ENCODE results near the gene NCKAP5L.

The NCKAP5L gene, protein sequence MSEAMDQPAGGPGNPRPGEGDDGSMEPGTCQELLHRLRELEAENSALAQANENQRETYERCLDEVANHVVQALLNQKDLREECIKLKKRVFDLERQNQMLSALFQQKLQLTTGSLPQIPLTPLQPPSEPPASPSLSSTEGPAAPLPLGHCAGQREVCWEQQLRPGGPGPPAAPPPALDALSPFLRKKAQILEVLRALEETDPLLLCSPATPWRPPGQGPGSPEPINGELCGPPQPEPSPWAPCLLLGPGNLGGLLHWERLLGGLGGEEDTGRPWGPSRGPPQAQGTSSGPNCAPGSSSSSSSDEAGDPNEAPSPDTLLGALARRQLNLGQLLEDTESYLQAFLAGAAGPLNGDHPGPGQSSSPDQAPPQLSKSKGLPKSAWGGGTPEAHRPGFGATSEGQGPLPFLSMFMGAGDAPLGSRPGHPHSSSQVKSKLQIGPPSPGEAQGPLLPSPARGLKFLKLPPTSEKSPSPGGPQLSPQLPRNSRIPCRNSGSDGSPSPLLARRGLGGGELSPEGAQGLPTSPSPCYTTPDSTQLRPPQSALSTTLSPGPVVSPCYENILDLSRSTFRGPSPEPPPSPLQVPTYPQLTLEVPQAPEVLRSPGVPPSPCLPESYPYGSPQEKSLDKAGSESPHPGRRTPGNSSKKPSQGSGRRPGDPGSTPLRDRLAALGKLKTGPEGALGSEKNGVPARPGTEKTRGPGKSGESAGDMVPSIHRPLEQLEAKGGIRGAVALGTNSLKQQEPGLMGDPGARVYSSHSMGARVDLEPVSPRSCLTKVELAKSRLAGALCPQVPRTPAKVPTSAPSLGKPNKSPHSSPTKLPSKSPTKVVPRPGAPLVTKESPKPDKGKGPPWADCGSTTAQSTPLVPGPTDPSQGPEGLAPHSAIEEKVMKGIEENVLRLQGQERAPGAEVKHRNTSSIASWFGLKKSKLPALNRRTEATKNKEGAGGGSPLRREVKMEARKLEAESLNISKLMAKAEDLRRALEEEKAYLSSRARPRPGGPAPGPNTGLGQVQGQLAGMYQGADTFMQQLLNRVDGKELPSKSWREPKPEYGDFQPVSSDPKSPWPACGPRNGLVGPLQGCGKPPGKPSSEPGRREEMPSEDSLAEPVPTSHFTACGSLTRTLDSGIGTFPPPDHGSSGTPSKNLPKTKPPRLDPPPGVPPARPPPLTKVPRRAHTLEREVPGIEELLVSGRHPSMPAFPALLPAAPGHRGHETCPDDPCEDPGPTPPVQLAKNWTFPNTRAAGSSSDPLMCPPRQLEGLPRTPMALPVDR (N-terminal part only)

DNA sequence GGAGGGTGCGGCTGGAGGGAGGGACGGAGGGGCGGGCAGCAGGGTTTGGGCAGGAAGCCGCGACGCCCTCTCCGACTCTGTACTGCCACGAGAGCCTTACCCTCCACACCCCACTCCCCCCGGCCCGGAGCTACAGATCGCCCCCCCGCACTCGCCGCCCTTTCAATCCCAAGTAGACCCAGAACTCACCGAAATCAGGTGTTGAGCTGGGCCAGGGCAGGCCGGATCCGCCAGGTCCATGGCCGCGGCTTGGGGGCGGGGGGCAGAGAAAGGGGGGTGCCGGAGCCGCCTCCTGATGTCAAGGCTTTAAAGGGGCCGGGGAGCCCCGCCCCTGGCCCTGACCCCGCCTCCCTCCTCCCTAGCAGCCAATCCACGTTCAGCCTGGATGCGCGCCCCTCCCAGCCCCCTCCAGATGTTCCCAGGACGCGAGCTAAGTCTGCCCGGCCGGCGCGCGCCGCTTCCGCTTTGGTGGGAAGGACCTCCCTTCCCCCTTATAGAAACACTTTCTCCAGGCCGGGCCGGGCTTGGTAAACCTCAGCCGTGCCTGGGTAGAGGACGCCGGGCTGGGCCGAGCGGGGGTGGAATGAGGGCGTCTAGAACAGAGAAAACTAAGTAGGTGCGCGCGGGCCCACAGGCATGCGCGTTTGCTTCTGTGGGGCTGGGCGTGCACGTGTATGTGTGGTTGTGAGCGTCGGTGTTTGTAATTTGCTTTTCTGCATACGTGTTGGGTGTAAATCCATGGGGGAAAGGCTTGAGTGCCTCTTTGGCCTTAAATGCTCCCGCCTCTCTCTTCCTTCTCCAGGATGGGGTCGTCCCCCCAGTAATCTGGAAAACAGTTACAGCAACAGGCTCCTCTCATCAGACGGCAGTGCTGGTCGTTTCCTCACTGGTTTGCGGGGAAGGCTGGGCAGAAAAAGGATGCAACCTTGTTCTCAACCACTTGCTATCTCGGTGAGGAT is at the start of gene NCKAP5L:
NCKAP5L (minus strand) TSS at position 281 of the 959 bp plus-strand sequence. CDS start 24,369 bp downstream, outside the sequence.
- Histone ChIP-seq H3K36me3 (ENCODE audit: low read depth) (no peaks in the 10 kb centered on the region), H3K27me3 (ENCODE audit: insufficient read depth, poor library complexity, severe bottlenecking) (no peaks in the 10 kb centered on the region), H3K4me1 (ENCODE audit: insufficient read depth, poor library complexity, severe bottlenecking) (peaks cover 23% of the 10 kb centered on the region), H3K9me3 (ENCODE audit: severe bottlenecking) (no peaks in the 10 kb centered on the region), H3K27ac (ENCODE audit: poor library complexity, severe bottlenecking) (peak within 1 kb of the TSS; percentile 65), H3K4me3 (ENCODE audit: severe bottlenecking) (peak within 1 kb of the TSS; percentile 48)
- DNase-seq (ENCODE audit: low spot score) = peak; percentile 94
- TF ChIP-seq, protein P1, sequence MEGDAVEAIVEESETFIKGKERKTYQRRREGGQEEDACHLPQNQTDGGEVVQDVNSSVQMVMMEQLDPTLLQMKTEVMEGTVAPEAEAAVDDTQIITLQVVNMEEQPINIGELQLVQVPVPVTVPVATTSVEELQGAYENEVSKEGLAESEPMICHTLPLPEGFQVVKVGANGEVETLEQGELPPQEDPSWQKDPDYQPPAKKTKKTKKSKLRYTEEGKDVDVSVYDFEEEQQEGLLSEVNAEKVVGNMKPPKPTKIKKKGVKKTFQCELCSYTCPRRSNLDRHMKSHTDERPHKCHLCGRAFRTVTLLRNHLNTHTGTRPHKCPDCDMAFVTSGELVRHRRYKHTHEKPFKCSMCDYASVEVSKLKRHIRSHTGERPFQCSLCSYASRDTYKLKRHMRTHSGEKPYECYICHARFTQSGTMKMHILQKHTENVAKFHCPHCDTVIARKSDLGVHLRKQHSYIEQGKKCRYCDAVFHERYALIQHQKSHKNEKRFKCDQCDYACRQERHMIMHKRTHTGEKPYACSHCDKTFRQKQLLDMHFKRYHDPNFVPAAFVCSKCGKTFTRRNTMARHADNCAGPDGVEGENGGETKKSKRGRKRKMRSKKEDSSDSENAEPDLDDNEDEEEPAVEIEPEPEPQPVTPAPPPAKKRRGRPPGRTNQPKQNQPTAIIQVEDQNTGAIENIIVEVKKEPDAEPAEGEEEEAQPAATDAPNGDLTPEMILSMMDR (IDR thresholded peaks at IDR 0.05; ENCODE audit: poor library complexity, severe bottlenecking) = no peak
- ATAC-seq (ENCODE audit: low read depth) = peak; percentile 85

DNA sequence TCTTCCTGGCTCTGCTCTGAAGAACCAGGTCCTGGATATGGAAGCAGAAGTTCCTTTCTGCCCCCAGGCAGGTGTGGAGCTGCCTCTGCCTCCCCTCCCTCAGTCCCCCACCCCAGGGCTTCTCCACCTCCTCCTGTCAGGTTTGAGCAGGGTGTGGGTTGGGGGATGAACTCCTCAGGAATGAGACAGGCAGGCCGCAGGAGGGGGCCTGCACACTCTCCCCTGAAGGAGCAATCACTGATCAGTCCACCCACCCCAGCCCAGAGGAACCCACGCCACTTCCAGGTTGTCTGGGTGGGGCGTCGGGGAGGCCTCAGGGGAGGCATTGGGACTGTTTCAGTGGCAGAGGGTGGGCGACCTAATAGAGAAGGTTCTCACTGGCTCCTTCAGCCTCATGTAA is 48.9 kb upstream of the NCKAP5L start:
- no peak for ATAC-seq (ENCODE audit: low read depth)
- TF ChIP-seq, protein P1 (IDR thresholded peaks at IDR 0.05; ENCODE audit: poor library complexity, severe bottlenecking) = no peak

DNA sequence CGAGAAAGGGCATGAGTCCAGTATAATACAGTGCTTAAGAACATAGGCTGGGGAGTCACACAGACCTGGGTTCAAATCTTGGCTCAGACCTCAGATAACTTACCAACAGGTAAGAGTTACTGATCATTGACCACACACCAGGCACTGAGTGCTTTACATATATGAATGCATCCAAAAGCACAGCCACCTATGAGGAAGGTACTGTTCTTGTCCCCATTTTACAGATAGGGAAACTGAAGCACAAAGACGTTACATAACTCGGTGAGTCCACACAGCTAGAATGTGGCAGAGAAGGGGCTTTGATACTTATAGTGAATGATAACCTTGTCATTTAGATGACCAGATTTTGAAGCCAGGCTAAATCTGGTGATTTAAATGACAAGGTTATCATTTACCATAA is 47.9 kb upstream of the NCKAP5L start:
- no peak for ATAC-seq (ENCODE audit: low read depth)
- H3K4me1 ChIP-seq (ENCODE audit: insufficient read depth, poor library complexity, severe bottlenecking) = no peaks in the 10 kb centered on the region
- no peak overlapping the region for H3K4me3 ChIP-seq (ENCODE audit: severe bottlenecking)
- no peaks in the 10 kb centered on the region for H3K36me3 ChIP-seq (ENCODE audit: low read depth)
- H3K27ac ChIP-seq (ENCODE audit: poor library complexity, severe bottlenecking) = no peak overlapping the region
- TF ChIP-seq, protein P1 (IDR thresholded peaks at IDR 0.05; ENCODE audit: poor library complexity, severe bottlenecking) = no peak
- no peak for DNase-seq (ENCODE audit: low spot score)
- no peaks in the 10 kb centered on the region for H3K27me3 ChIP-seq (ENCODE audit: insufficient read depth, poor library complexity, severe bottlenecking)
- no peaks in the 10 kb centered on the region for H3K9me3 ChIP-seq (ENCODE audit: severe bottlenecking)

More for the DNA sequence above, 48.9 kb upstream of the NCKAP5L start:
- no peak for DNase-seq (ENCODE audit: low spot score)
- no peak overlapping the region for H3K27ac ChIP-seq (ENCODE audit: poor library complexity, severe bottlenecking)
- no peaks in the 10 kb centered on the region for H3K4me1 ChIP-seq (ENCODE audit: insufficient read depth, poor library complexity, severe bottlenecking)
- H3K36me3 ChIP-seq (ENCODE audit: low read depth) = no peaks in the 10 kb centered on the region
- no peaks in the 10 kb centered on the region for H3K27me3 ChIP-seq (ENCODE audit: insufficient read depth, poor library complexity, severe bottlenecking)
- H3K9me3 ChIP-seq (ENCODE audit: severe bottlenecking) = no peaks in the 10 kb centered on the region
- H3K4me3 ChIP-seq (ENCODE audit: severe bottlenecking) = no peak overlapping the region

DNA sequence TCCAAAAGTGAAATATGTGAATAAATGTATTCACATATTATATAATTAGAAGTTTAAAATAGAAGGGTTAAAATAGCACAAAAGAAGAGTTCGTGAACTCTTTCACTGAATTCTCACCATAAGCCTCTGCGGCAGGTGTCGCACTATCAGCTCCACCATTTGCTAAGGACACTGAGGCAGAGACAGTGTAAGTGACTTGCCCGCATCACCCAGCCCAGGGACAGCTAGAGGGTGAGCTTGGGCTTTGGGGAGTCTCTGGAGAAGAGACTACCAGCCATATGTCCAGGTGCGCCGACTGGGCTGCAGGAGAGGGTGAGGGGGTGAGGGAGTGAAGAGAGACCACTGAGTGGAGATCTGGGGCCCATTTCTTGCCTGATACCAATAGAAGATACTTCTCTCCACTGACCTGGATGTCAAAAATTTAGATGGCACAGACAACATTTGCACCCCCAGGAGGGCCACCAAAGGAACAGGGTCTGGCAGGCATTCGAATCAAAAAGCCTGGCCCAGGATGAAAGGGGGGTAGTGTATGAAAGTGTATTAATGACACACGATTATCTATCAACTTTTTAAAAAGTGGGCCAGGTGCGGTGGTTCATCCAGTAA is 47.0 kb upstream of the NCKAP5L start:
- ATAC-seq (ENCODE audit: low read depth) = no peak
- Histone ChIP-seq H3K27ac (ENCODE audit: poor library complexity, severe bottlenecking) (no peak overlapping the region), H3K4me3 (ENCODE audit: severe bottlenecking) (no peak overlapping the region), H3K4me1 (ENCODE audit: insufficient read depth, poor library complexity, severe bottlenecking) (no peaks in the 10 kb centered on the region), H3K27me3 (ENCODE audit: insufficient read depth, poor library complexity, severe bottlenecking) (no peaks in the 10 kb centered on the region), H3K9me3 (ENCODE audit: severe bottlenecking) (no peaks in the 10 kb centered on the region), H3K36me3 (ENCODE audit: low read depth) (no peaks in the 10 kb centered on the region)
- TF ChIP-seq, protein P1 (IDR thresholded peaks at IDR 0.05; ENCODE audit: poor library complexity, severe bottlenecking) = no peak
- DNase-seq (ENCODE audit: low spot score) = no peak
